ENCODE data around the gene SIDT2. TPM values are rescaled to one million over a fixed set of nuclear protein-coding genes. Genes with fewer than 3 reads are reported as not detected.

SIDT2 gene
- total and polyA plus RNA-seq, 2 of the 8 experiments (the other 6 are each of a cell fraction or from before 2014, with no cell fraction given) = 18.5 to 21.1 TPM

GRCh38 chr11:117181586-117182550, 3.3 kb downstream of the SIDT2 start:
- Histone ChIP-seq H3K14ac (ENCODE audit: insufficient read length) (no peak overlapping the region), H2AK5ac (ENCODE audit: low read depth, low read length) (no peak overlapping the region), H2BK12ac (ENCODE audit: low read depth, low read length) (no peak overlapping the region), H3K79me1 (ENCODE audit: low read depth, low read length) (no peaks in the 10 kb centered on the region), H3K4ac (replicated peaks; ENCODE audit: insufficient read length, low read depth, low read length) (no peak overlapping the region), H3K4me2 (ENCODE audit: insufficient read depth in 1 of 2, low read depth in 2 of 2, low read length in 2 of 2) (no peak overlapping the region), H3K4me3 (ENCODE audit: extremely low read depth in 1 of 4, insufficient read depth in 2 of 4, low read depth in 3 of 4, low read length in 4 of 4) (no peak overlapping the region), H2AFZ (ENCODE audit: low read length) (no peak overlapping the region), H4K91ac (replicated peaks; ENCODE audit: insufficient read length, low read length) (no peak overlapping the region), H3K36me3 (ENCODE audit: control insufficient read depth in 2 of 4, insufficient read depth in 4 of 4, low read length in 3 of 4) (peaks cover 0 to 4% (median 2%) of the 10 kb centered on the region in 4 experiments; a peak in 1 of 8 replicates), H3K9ac (replicated peaks in 1 of 4; ENCODE audit: extremely low read depth in 1 of 4, low read depth in 3 of 4, low read length in 3 of 4) (0 out of 7 replicates have a peak overlapping the region, but pooled peaks of 1 of the 4 experiments have one; percentile 2), H3K56ac (replicated peaks; ENCODE audit: insufficient read length, low read depth, low read length) (no peak overlapping the region), H3K23me2 (ENCODE audit: low read depth, low read length) (peaks cover 11% of the 10 kb centered on the region), H4K5ac (ENCODE audit: insufficient read length, low read depth, low read length) (no peak overlapping the region), H3K27me3 (replicated peaks in 1 of 4; ENCODE audit: control insufficient read depth in 3 of 4, extremely low read depth in 1 of 4, insufficient read depth in 3 of 4, low read length in 3 of 4) (no peaks in the 10 kb centered on the region), H3K18ac (ENCODE audit: extremely low read depth, low read length) (no peak overlapping the region), H3K9me3 (ENCODE audit: insufficient read depth in 2 of 2, low read depth in 1 of 2, low read length in 1 of 2) (no peaks in the 10 kb centered on the region), H2BK20ac (ENCODE audit: low read length) (no peak overlapping the region), H2BK15ac (ENCODE audit: low read length) (no peak overlapping the region), H4K20me1 (replicated peaks in 1 of 2; ENCODE audit: control insufficient read depth in 1 of 2, insufficient read depth in 2 of 2, low read length in 2 of 2) (peaks cover 0 to 4% of the 10 kb centered on the region in 2 experiments), H3K4me1 (replicated peaks in 1 of 4; ENCODE audit: control insufficient read depth in 3 of 4, insufficient read depth in 4 of 4, low read length in 3 of 4) (peaks cover 6 to 16% (median 12%) of the 10 kb centered on the region in 4 experiments), H2BK5ac (ENCODE audit: low read depth, low read length) (no peak overlapping the region), H4K8ac (ENCODE audit: extremely low read depth, insufficient read depth, low read length) (0 out of 2 replicates have a peak overlapping the region, but pooled peaks have one; percentile 22), H3K27ac (ENCODE audit: low read depth, low read length) (no peak overlapping the region), H3K79me2 (ENCODE audit: control insufficient read depth in 1 of 2, insufficient read depth in 2 of 2, low read length in 2 of 2) (no peaks in the 10 kb centered on the region), H3K23ac (ENCODE audit: insufficient read length) (no peak overlapping the region), H2BK120ac (replicated peaks; ENCODE audit: low read depth, low read length) (no peak overlapping the region)
- ChIA-PET POLR2A (ENCODE audit: partially characterized antibody) (interaction anchor here (0.8 to 12.6 kb wide), 9 partner anchors 9 to 47 kb away, joined by 3 to 153 read pairs (median 7); partner anchors contain the start of genes PAFAH1B2, PCSK7 and TAGLN), CTCF (ENCODE audit: partially characterized antibody) (interaction anchor here (0.6 to 14.0 kb wide), 23 partner anchors 9 to 436 kb away, joined by 3 to 359 read pairs (median 5); partner anchors contain the start of genes APOA5, APOC3, PCSK7 and RNF214)
- FAIRE-seq (no peak), DNase-seq (ENCODE audit: low read depth in 1 of 2, low spot score in 2 of 2) (no peak)
- 91% methylated on average over 22 of the region's 22 CpGs; no CpG with 5 or more reads in 1 of the 2 experiments for WGBS, 2 experiments (ENCODE audit: extremely low coverage in 1 of 2, insufficient coverage in 1 of 2, insufficient read length in 1 of 2, insufficient replicate concordance in 2 of 2, low coverage in 1 of 2, low lambda C conversion rate in 2 of 2, missing lambda C conversion rate in 1 of 2)
- TF ChIP-seq JUN (IDR thresholded peaks at IDR 0.05; ENCODE audit: low read depth, low read length) (no peak), HDAC2 (IDR thresholded peaks at IDR 0.05; ENCODE audit: borderline replicate concordance in 1 of 2, low read depth in 2 of 2, low read length in 2 of 2) (no peak), NANOG (IDR thresholded peaks at IDR 0.05; ENCODE audit: insufficient read depth, low read depth, low read length, poor library complexity, severe bottlenecking) (no peak), SIX5 (IDR thresholded peaks at IDR 0.05; ENCODE audit: low read depth, low read length) (no peak), POLR2A (IDR thresholded peaks at IDR 0.05; ENCODE audit: control extremely low read depth in 1 of 2, low read depth in 2 of 2, low read length in 2 of 2) (no peak), RAD21 (IDR thresholded peaks at IDR 0.05 in 1 of 2, conservative IDR thresholded peaks at IDR 0.05 in 1 of 2; ENCODE audit: low read depth in 2 of 2, low read length in 2 of 2) (no peak), YY1 (IDR thresholded peaks at IDR 0.05; ENCODE audit: low read depth, low read length) (no peak), SP1 (IDR thresholded peaks at IDR 0.05; ENCODE audit: low read depth, low read length) (no peak), KDM4A (IDR thresholded peaks at IDR 0.05; ENCODE audit: low read depth, low read length, severe bottlenecking) (no peak), RNF2 (IDR thresholded peaks at IDR 0.05; ENCODE audit: borderline replicate concordance, low read depth, low read length, missing control alignments, poor library complexity, severe bottlenecking) (no peak)

Measured in H1 (cell line).